ENCODE results near the gene NOTCH2.

The NOTCH2 gene

DNA sequence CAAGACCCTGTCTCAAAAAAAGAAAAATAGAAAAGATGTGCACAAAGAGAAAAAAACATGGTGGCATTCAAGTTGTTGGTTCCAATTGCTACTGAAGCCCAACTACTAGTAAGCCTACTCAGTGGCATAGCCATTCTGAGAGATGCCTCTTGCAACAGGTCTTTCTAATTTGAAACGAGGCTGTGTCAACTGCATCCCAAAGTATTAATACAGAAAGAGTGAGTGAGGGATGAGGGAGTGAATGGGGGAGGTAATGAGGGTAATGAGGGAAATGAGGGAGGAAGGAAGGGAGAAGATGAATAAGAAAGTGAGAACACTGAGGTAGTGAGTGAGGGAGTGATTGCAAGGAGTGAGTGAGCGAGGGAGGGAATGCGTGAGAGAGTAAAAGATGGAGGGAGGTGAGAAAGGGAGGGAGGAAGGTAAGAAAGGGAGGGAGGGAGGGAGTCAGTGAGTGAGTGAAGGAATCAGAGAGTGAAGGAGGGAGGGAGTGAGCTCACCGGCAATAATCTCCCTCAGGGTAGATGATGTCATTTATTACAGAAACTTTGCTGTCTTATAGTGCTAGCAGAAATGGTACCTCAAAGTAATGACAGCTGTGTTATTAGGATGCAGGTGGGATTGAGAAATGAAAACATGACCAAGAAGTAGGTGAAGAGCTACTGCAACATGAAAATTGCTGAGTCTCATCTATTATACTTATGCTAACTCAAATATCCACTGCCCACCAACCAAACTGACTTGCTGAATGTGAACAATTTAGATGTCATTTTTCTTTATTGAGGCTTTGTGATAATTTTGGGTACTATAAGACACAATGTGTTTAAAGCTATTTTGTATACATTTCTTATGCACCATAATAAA lies 97.5 kb downstream of the NOTCH2 start:
- no peak for DNase-seq

DNA sequence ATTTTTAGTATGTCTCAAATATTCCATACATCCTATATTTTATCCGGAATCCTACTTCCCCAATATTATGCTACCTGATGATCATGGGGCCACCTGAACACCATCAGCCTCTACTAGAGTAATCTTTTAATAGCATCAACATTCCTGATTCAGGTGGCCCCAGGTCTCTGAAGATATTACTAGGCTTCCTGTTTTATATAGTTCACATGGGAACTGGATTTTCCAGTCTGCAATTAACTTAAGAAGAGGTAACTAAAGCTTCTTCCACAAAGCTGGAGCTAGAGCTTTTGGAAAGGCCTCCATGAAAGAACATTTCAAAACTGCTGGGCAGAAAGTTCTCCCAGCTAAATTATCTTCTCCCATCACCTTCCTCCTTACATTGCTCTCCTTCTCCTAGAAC lies 100.9 kb downstream of the NOTCH2 start:
- DNase-seq, result no peak

DNA sequence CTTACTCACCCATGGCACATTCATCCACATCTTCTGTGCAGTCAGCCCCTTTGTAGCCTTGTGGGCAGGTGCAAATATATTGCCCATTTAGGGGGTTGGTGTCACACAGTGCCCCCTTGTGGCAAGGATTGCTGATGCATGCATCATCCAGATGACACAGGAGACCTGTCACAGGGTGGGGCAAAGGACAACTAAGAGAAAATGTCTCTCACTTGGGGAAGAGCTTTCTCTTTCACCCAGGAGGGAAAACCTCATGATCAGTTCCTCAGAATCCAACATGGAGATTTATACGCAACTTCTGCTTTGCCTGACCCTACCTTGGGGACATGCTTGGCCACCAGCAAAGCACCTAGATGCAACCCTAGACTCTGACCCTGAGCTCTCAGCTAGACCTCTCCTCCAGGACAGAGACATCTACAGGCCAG lies 101.4 kb downstream of the NOTCH2 start:
- DNase-seq, result no peak

- DNase-seq, result no peak
These were observed 102.8 kb downstream of the NOTCH2 start for GRCh38 chr1:119966681-119967080.

DNA sequence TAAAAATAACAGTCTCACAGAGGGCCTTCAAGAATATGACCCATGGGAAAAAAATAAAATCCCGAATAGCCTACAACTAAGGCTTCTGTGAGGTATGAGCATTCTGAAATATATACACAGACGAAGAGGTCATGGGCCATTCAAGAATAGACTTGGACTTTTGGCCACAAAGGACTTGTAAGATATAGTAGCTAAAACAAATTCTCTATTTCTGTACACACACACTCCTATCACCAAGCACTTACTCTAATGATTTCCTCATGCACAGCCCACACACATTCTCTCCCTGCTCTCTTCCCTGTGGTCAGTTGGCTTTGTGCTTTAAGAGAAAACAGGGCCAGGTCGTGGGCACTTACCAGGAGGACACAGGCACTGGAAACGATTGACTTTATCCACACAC lies 103.4 kb downstream of the NOTCH2 start:
- no peak for DNase-seq

- DNase-seq, result no peak
These were observed 104.6 kb downstream of the NOTCH2 start for GRCh38 chr1:119964673-119965363.

DNA sequence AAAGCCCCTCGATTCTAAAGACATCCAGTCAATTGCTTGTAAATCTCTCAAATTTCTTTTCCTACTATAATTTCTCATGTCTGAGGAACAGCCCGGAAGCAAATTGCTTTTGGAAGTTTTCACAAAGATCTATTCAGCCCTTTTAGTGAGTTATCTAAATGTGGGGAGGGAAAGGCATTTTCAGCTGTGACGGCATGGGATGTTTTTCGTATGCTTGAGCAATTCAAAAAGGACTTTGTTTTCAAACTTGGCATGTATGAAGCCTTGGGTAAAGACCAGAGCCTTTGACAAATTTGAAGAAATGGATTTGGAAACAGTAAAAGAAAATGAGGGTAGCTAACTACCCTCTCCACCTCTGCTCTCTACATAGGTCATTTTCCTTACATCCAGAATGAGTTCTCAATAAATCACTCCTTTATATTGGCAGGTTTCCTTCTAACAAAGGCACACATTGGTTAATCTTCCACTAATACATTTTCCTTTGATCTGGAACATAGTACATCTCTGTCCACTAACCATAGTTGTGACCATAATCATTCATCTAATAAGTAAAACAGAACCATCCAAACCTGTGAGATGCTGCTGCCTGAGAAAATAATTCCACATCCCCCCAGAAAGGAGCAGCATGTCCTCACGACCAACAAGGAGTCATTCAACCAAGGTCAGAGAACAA lies 107.0 kb downstream of the NOTCH2 start:
- DNase-seq, result no peak

GRCh38 chr1:119960501-119960900 lies 109.0 kb downstream of the NOTCH2 start:
- DNase-seq, result no peak

GRCh38 chr1:119959268-119960220 lies 109.9 kb downstream of the NOTCH2 start:
- DNase-seq, result no peak

DNA sequence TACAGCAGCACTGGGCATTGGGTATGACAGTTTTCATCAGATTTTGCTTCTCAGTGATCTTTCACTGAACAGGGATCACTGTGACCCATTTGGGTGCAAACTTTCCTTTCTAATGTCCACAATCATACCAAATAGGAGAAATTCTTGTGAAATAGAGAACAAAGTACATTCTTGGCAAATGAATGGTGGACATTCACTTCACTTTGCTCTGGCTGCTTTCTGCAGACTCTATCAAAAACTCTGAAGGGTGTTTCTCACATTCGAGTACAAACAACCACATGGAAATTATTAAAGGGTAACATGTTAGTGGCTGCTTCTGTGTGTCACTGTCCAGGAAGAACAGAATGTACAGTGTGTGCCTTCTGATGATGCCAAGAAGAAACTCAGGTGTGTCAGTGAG lies 111.2 kb downstream of the NOTCH2 start:
- DNase-seq, result no peak

GRCh38 chr1:119956306-119956705 lies 113.2 kb downstream of the NOTCH2 start:
- DNase-seq, result no peak

GRCh38 chr1:119954476-119955422 lies 114.7 kb downstream of the NOTCH2 start:
- no peak for DNase-seq

- DNase-seq, result no peak
These were observed 116.0 kb downstream of the NOTCH2 start for GRCh38 chr1:119953266-119953998.

DNA sequence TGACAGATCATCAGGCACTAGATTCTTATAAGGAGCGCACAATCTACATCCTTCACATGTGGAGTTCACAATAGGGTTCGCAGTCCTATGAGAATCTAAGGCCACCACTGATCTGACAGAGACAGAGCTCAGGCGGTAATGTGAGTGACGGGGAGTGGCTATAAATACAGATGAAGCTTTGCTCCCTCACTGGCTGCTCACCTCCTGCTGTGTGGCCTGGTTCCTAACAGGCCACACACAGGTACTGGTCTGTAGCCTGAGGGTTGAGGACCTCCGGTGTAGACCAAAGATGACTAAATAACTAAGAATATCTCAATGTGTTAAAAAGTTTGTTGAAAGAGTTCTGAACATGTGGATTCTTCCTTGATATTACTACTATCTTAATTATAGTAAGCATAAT lies 117.0 kb downstream of the NOTCH2 start:
- DNase-seq, result no peak

- DNase-seq, result peak; percentile 41
These were observed 120.9 kb downstream of the NOTCH2 start for GRCh38 chr1:119948342-119949214.

DNA sequence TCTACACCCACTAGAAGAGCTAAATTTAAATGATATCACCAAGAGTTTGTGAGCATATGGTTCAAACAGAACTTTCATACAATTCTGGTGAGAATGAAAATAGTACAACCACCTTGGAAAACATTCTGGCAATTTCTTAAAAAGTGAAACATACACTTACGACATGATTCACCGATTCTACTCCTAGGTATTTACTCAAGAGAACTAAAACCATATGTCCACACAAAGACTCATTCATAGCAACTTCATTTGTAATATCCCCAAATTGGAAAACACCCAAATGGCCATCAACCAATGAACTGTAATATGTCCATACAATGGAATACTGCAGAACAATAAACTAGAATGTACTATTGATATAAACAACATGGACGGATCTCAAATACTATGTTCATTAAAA lies 122.0 kb downstream of the NOTCH2 start:
- DNase-seq, result peak; percentile 47

GRCh38 chr1:119946724-119947123 lies 122.7 kb downstream of the NOTCH2 start:
- DNase-seq, result no peak

DNA sequence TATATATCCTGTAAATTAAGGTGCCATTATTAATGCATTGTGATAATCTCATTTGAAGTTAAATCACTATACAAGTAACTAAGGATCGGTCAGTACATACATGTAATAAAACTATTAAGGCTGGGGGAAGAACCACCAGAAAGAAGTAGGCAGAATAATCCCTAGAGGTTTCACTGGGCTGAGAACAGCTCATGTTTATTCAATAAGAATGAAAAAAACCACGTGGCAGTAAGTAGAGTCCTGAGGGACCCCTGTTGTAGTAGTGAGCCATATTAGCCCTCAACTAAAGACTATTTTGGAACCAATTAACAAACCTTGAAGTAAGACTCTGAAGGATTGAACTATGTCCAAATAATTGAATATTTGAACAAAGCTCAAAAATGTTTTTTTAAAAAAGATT lies 126.2 kb downstream of the NOTCH2 start:
- no peak for DNase-seq

DNA sequence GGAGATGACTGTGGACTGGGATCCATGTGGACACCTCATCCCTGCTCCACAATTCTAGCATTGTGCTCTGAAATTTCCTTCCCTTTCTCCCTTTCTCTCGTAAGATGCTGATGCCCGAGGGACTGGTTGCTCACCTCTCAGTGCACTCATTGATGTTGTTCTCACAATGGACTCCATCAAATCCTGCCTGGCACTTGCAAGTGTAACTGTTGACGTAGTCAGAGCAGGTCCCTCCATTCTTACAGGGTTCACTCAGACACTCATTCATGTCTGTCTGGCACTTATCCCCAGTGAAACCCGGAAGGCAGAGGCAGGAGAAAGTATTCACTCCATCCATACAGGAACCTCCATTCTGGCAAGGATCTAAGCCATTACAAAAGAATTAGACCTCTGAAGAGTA lies 128.1 kb downstream of the NOTCH2 start:
- DNase-seq, result no peak

- no peak for DNase-seq
These were observed 128.8 kb downstream of the NOTCH2 start for GRCh38 chr1:119940697-119941096.
